H1 (cell line): ENCODE data around the gene FGFBP1. TPM values are rescaled to one million over a fixed set of nuclear protein-coding genes. Genes with fewer than 3 reads are reported as not detected.

ENCODE experiments used
- CTCF ChIA-PET: fragments of 300-600 bp; sonication (Branson Sonifier 250); formaldehyde crosslinking; loops from one replicate; lab custom pipeline; 2021; ENCODE audit not compliant: partially characterized antibody; lab: Charles Lee
- POLR2A ChIA-PET: fragments of 300-600 bp; sonication (Branson Sonifier 250); formaldehyde crosslinking; loops from one replicate; lab custom pipeline; 2021; ENCODE audit warnings: inconsistent platforms; ENCODE audit not compliant: partially characterized antibody; lab: Charles Lee
- DNase-seq, 2 experiments: peaks; one replicate each; pipeline versions ENCODE4 v3.0.0 to v3.0.0-alpha.2; 2010 to 2022; ENCODE audit warnings: low spot score in 2 of 2, low read depth in 1 of 2, mixed read lengths in 1 of 2
- FAIRE-seq: peaks from 2 replicates; lab custom pipeline; 2011; peaks lifted over from hg19 to GRCh38; lab: Jason Lieb, UNC
- H2AFZ ChIP-seq: 2 replicates; pipeline ENCODE4 v1.8.1; 2012; ENCODE audit warnings: low read length, inconsistent platforms
- H2AK5ac ChIP-seq: 2 replicates; pipeline ENCODE4 v1.6.1; 2013; ENCODE audit warnings: low read depth, low read length
- H2BK120ac ChIP-seq: replicated peaks from 2 replicates; pipeline ENCODE3; 2013; ENCODE audit warnings: low read depth, low read length, inconsistent platforms
- H2BK12ac ChIP-seq: 2 replicates; pipeline ENCODE4 v1.6.1; 2013; ENCODE audit warnings: low read depth, low read length
- H2BK15ac ChIP-seq: 2 replicates; pipeline ENCODE4 v1.6.1; 2013; ENCODE audit warnings: low read length
- H2BK20ac ChIP-seq: 2 replicates; pipeline ENCODE4 v1.6.1; 2013; ENCODE audit warnings: low read length
- H2BK5ac ChIP-seq: 2 replicates; pipeline ENCODE4 v1.6.1; 2013; ENCODE audit warnings: low read depth, low read length
- H3K14ac ChIP-seq: 2 replicates; pipeline ENCODE4 v1.6.1; 2013; ENCODE audit warnings: inconsistent platforms; ENCODE audit not compliant: insufficient read length
- H3K18ac ChIP-seq: 2 replicates; pipeline ENCODE4 v1.6.1; 2013; ENCODE audit warnings: low read length; ENCODE audit errors: extremely low read depth
- H3K23ac ChIP-seq: 2 replicates; pipeline ENCODE4 v1.6.1; 2013; ENCODE audit warnings: inconsistent platforms; ENCODE audit not compliant: insufficient read length
- H3K23me2 ChIP-seq: 2 replicates; pipeline ENCODE4 v1.6.1; 2013; ENCODE audit warnings: low read depth, low read length
- H3K27ac ChIP-seq: 2 replicates; pipeline ENCODE4 v1.6.1; 2011; ENCODE audit warnings: low read depth, low read length, inconsistent platforms
- H3K27me3 ChIP-seq, 4 experiments: replicated peaks in 1 of 4; 1 replicate in 1 of 4; 2 replicates in 3 of 4; pipeline versions ENCODE4 v1.6.1 to v1.8.1; 2011 to 2013; ENCODE audit warnings: low read length in 3 of 4, mild to moderate bottlenecking in 3 of 4, inconsistent platforms in 2 of 4, mixed read lengths in 2 of 4, moderate library complexity in 1 of 4; ENCODE audit not compliant: control insufficient read depth in 3 of 4, insufficient read depth in 3 of 4; ENCODE audit errors: extremely low read depth in 1 of 4
- H3K36me3 ChIP-seq, 4 experiments: 2 replicates each; pipeline versions ENCODE4 v1.6.1 to v1.8.1; 2011 to 2013; ENCODE audit warnings: mild to moderate bottlenecking in 4 of 4, low read length in 3 of 4, moderate library complexity in 2 of 4, control low read depth in 1 of 4, inconsistent platforms in 1 of 4; ENCODE audit not compliant: insufficient read depth in 4 of 4, control insufficient read depth in 2 of 4
- H3K4ac ChIP-seq: replicated peaks from 2 replicates; pipeline ENCODE3; 2013; ENCODE audit warnings: low read length, low read depth, mixed read lengths, inconsistent platforms; ENCODE audit not compliant: insufficient read length
- H3K4me1 ChIP-seq, 4 experiments: replicated peaks in 1 of 4; 1 replicate in 1 of 4; 2 replicates in 3 of 4; pipeline versions ENCODE4 v1.6.1 to v1.8.1; 2011 to 2013; ENCODE audit warnings: low read length in 3 of 4, inconsistent platforms in 2 of 4, mixed read lengths in 1 of 4; ENCODE audit not compliant: insufficient read depth in 4 of 4, control insufficient read depth in 3 of 4
- H3K4me2 ChIP-seq, 2 experiments: 2 replicates each; pipeline versions ENCODE4 v1.6.1 to v1.8.1; 2011 to 2013; ENCODE audit warnings: low read depth in 2 of 2, low read length in 2 of 2, control low read depth in 1 of 2, inconsistent platforms in 1 of 2, mild to moderate bottlenecking in 1 of 2; ENCODE audit not compliant: insufficient read depth in 1 of 2
- H3K4me3 ChIP-seq, 4 experiments: fragments of 200-600, 300-600 bp in 1 of 4; sonication (generic), shearing (Covaris generic), sonication (Bioruptor Twin) in 1 of 4; 2 replicates each; pipeline versions ENCODE4 v1.5.1 to v1.8.1; 2011 to 2016; ENCODE audit warnings: low read length in 4 of 4, low read depth in 3 of 4, control low read depth in 2 of 4, inconsistent platforms in 2 of 4, mild to moderate bottlenecking in 2 of 4, mixed read lengths in 1 of 4, moderate library complexity in 1 of 4; ENCODE audit not compliant: insufficient read depth in 2 of 4; ENCODE audit errors: extremely low read depth in 1 of 4
- H3K56ac ChIP-seq: replicated peaks from 2 replicates; pipeline ENCODE3; 2013; ENCODE audit warnings: low read depth, mild to moderate bottlenecking, mixed read lengths, low read length, inconsistent platforms; ENCODE audit not compliant: insufficient read length
- H3K79me1 ChIP-seq: 2 replicates; pipeline ENCODE4 v1.6.1; 2013; ENCODE audit warnings: low read depth, low read length, control low read depth
- H3K79me2 ChIP-seq, 2 experiments: 2 replicates each; pipeline versions ENCODE4 v1.6.1 to v1.8.1; 2012 to 2013; ENCODE audit warnings: low read length in 2 of 2, mild to moderate bottlenecking in 2 of 2, inconsistent platforms in 1 of 2; ENCODE audit not compliant: insufficient read depth in 2 of 2, control insufficient read depth in 1 of 2
- H3K9ac ChIP-seq, 4 experiments: replicated peaks in 1 of 4; 1 replicate in 1 of 4; 2 replicates in 3 of 4; pipeline versions ENCODE4 v1.6.1 to v1.8.1; 2011 to 2013; ENCODE audit warnings: low read depth in 3 of 4, low read length in 3 of 4, control low read depth in 2 of 4, mild to moderate bottlenecking in 2 of 4, moderate library complexity in 2 of 4, inconsistent platforms in 1 of 4; ENCODE audit errors: extremely low read depth in 1 of 4
- H3K9me3 ChIP-seq, 2 experiments: 2 replicates each; pipeline versions ENCODE4 v1.6.1 to v1.8.1; 2012 to 2013; ENCODE audit warnings: mild to moderate bottlenecking in 2 of 2, moderate library complexity in 2 of 2, control low read depth in 1 of 2, inconsistent platforms in 1 of 2, low read depth in 1 of 2, low read length in 1 of 2, mixed read lengths in 1 of 2; ENCODE audit not compliant: insufficient read depth in 2 of 2
- H4K20me1 ChIP-seq, 2 experiments: replicated peaks in 1 of 2; 2 replicates each; pipeline versions ENCODE3 to v1.8.1; 2011 to 2013; ENCODE audit warnings: inconsistent platforms in 2 of 2, low read length in 2 of 2, mild to moderate bottlenecking in 1 of 2; ENCODE audit not compliant: insufficient read depth in 2 of 2, control insufficient read depth in 1 of 2
- H4K5ac ChIP-seq: 2 replicates; pipeline ENCODE4 v1.6.1; 2013; ENCODE audit warnings: low read length, low read depth, mixed read lengths, inconsistent platforms; ENCODE audit not compliant: insufficient read length
- H4K8ac ChIP-seq: 2 replicates; pipeline ENCODE4 v1.8.0; 2013; ENCODE audit warnings: mild to moderate bottlenecking, moderate library complexity, low read length, inconsistent platforms; ENCODE audit not compliant: insufficient read depth; ENCODE audit errors: extremely low read depth
- H4K91ac ChIP-seq: replicated peaks from 2 replicates; pipeline ENCODE3; 2013; ENCODE audit warnings: low read length, mixed read lengths, inconsistent platforms; ENCODE audit not compliant: insufficient read length
- ATF2 ChIP-seq: IDR thresholded peaks from 2 replicates; pipeline ENCODE4 v1.6.1; 2012; ENCODE audit warnings: low read length, inconsistent platforms
- E2F6 ChIP-seq: IDR thresholded peaks from 2 replicates; pipeline ENCODE4 v1.6.1; 2012; ENCODE audit warnings: inconsistent platforms
- EP300 ChIP-seq, 2 experiments: IDR thresholded peaks; 1 replicate in 1 of 2; 2 replicates in 1 of 2; pipeline ENCODE4 v1.6.1; 2011 to 2012; ENCODE audit warnings: low read depth in 2 of 2, low read length in 2 of 2, mild to moderate bottlenecking in 2 of 2, borderline replicate concordance in 1 of 2, inconsistent platforms in 1 of 2, moderate library complexity in 1 of 2
- GABPA ChIP-seq: IDR thresholded peaks from 2 replicates; pipeline ENCODE4 v1.6.1; 2011; ENCODE audit warnings: mild to moderate bottlenecking, low read length, moderate library complexity, borderline replicate concordance; ENCODE audit not compliant: insufficient read depth
- JUN ChIP-seq: IDR thresholded peaks from 2 replicates; pipeline ENCODE4 v1.6.1; 2011; ENCODE audit warnings: low read depth, mild to moderate bottlenecking, improper control_type of control experiment, low read length
- KDM1A ChIP-seq: fragments of 200-600, 300-600 bp; sonication (generic); IDR thresholded peaks from 2 replicates; pipeline ENCODE4 v1.7.1; 2016; ENCODE audit warnings: mild to moderate bottlenecking, low read length, borderline replicate concordance
- MAFK ChIP-seq: IDR thresholded peaks from 2 replicates; pipeline ENCODE4 v1.6.1; 2012; ENCODE audit warnings: low read depth, mild to moderate bottlenecking, improper control_type of control experiment, low read length
- POU5F1 ChIP-seq: IDR thresholded peaks from 2 replicates; pipeline ENCODE4 v1.6.1; 2011; ENCODE audit warnings: low read depth, mild to moderate bottlenecking, low read length, moderate library complexity
- RNF2 ChIP-seq: fragments of 200-900, 300-1000 bp; sonication (generic); IDR thresholded peaks from 2 replicates; pipeline ENCODE4 v1.7.1; 2016; ENCODE audit warnings: borderline replicate concordance, low read depth, mild to moderate bottlenecking, antibody characterized with exemption, low read length; ENCODE audit not compliant: poor library complexity, severe bottlenecking; ENCODE audit errors: missing control alignments
- TAF1 ChIP-seq: IDR thresholded peaks from 2 replicates; pipeline ENCODE4 v1.6.1; 2011; ENCODE audit warnings: mild to moderate bottlenecking, low read depth, low read length
- TBP ChIP-seq: IDR thresholded peaks from 2 replicates; pipeline ENCODE4 v1.6.1; 2011; ENCODE audit warnings: low read depth, low read length, improper control_type of control experiment
- TEAD4 ChIP-seq: IDR thresholded peaks from 2 replicates; pipeline ENCODE4 v1.6.1; 2012; ENCODE audit warnings: low read depth, low read length, inconsistent platforms, mixed read lengths
- WGBS, 2 experiments: shearing (Covaris generic) in 1 of 2; methylation state at CpG; one replicate each; pipeline versions ENCODE4 v1.1.6 to v1.1.7; 2013 to 2015; ENCODE audit warnings: low lambda C conversion rate in 2 of 2, mixed read lengths in 2 of 2, inconsistent platforms in 1 of 2, low coverage in 1 of 2, missing lambda C conversion rate in 1 of 2; ENCODE audit not compliant: insufficient replicate concordance in 2 of 2, insufficient coverage in 1 of 2, insufficient read length in 1 of 2; ENCODE audit errors: extremely low coverage in 1 of 2, missing lambda C conversion rate in 1 of 2; 5-methylcytosine and 5-hydroxymethylcytosine counted together
- polyA plus RNA-seq, 7 experiments: library from polyadenylated mRNA; depleted of rRNA in 3 of 7; stranded (reverse) in 5 of 7; unstranded in 2 of 7; fragments of >200 nt in 5 of 7; fragments of 200-250 nt in 2 of 7; gene quantifications; 1 replicate in 5 of 7; 2 replicates in 1 of 7; 4 replicates in 1 of 7; pipeline versions ENCODE4 v1.2.1 to v1.2.3, GENCODE V29; 2011 to 2013; ENCODE audit warnings: missing spikeins in 2 of 7, mixed read lengths in 2 of 7
- total RNA-seq: library from RNA; stranded (reverse); fragmentation: NEBNext Ultra II Directional; extraction: Animal tissue kit (Norgen Biotek cat#: 25700); gene quantifications from 2 replicates; pipeline ENCODE4 v1.2.1, GENCODE V29; 2021

The FGFBP1 gene
- total and polyA plus RNA-seq, 2 of the 8 experiments (the other 6 are each of a cell fraction or from before 2014, with no cell fraction given): 0.17 to 0.20 TPM

GRCh38 chr4:15921592-15921932 is 17.0 kb downstream of the FGFBP1 start:
- H4K5ac ChIP-seq: no peak overlapping the region
- H3K9me3 ChIP-seq: peaks cover 0 to 3% of the 10 kb centered on the region in 2 experiments; a peak in 1 of 4 replicates
- FAIRE-seq (no peak), DNase-seq (no peak)
- no peak overlapping the region for H3K9ac ChIP-seq
- H2BK20ac ChIP-seq: no peak overlapping the region
- H3K27ac ChIP-seq: no peak overlapping the region
- H2AK5ac ChIP-seq: no peak overlapping the region
- WGBS, 2 experiments: 89% methylated on average over 1 of the region's 1 CpG; no CpG with 5 or more reads in 1 of the 2 experiments
- H3K27me3 ChIP-seq: no peaks in the 10 kb centered on the region
- H2BK120ac ChIP-seq: no peak overlapping the region
- no peak overlapping the region for H3K23ac ChIP-seq
- no peak overlapping the region for H3K4me3 ChIP-seq
- no peaks in the 10 kb centered on the region for H3K4me1 ChIP-seq
- no peak overlapping the region for H3K4me2 ChIP-seq
- POLR2A ChIA-PET: no interaction called here
- H2BK5ac ChIP-seq: no peak overlapping the region
- no peaks in the 10 kb centered on the region for H3K79me1 ChIP-seq
- CTCF ChIA-PET: interaction anchor here (0.7 to 7.3 kb wide), 4 partner anchors 9 to 39 kb away, joined by 3 to 40 read pairs (median 6); no protein-coding TSS in a partner anchor
- H4K20me1 ChIP-seq: no peaks in the 10 kb centered on the region
- no peak overlapping the region for H2BK12ac ChIP-seq
- no peak overlapping the region for H2BK15ac ChIP-seq
- no peak overlapping the region for H3K18ac ChIP-seq
- no peaks in the 10 kb centered on the region for H3K36me3 ChIP-seq
- no peak overlapping the region for H4K8ac ChIP-seq
- no peaks in the 10 kb centered on the region for H3K79me2 ChIP-seq
- H3K14ac ChIP-seq: no peak overlapping the region
- H3K4ac ChIP-seq: no peak overlapping the region
- no peak overlapping the region for H4K91ac ChIP-seq
- H3K56ac ChIP-seq: no peak overlapping the region
- no peak overlapping the region for H2AFZ ChIP-seq
- no peaks in the 10 kb centered on the region for H3K23me2 ChIP-seq
- TF ChIP-seq MAFK (no peak), TBP (no peak), TEAD4 (no peak), ATF2 (no peak), RNF2 (no peak), POU5F1 (no peak), JUN (no peak), GABPA (no peak), EP300 (IDR thresholded peaks at IDR 0.05; ENCODE audit: borderline replicate concordance in 1 of 2, low read depth in 2 of 2, low read length in 2 of 2) (no peak), E2F6 (no peak), KDM1A (no peak), TAF1 (no peak)
